Measurements from ENCODE around the gene NT5DC1.

- TF ChIP-seq CTCF (IDR thresholded peaks at IDR 0.05) (no peak), EZH2 (IDR thresholded peaks at IDR 0.05; ENCODE audit: borderline replicate concordance, insufficient read depth, low read depth, low read length, poor library complexity, severe bottlenecking) (no peak)
Measured at GRCh38 chr6:116139917-116140316, 39.3 kb downstream of the NT5DC1 start.
